ENCODE data around the gene SH3RF3.

SH3RF3 gene

GRCh38 chr2:109521233-109522062 lies 392.4 kb downstream of the SH3RF3 start:
- H3K27me3 Mint-ChIP-seq = no peaks in the 10 kb centered on the region
- no peaks in the 10 kb centered on the region for H3K36me3 Mint-ChIP-seq
- no peak overlapping the region for H3K27ac Mint-ChIP-seq
- H3K4me3 Mint-ChIP-seq = no peak overlapping the region
- no peaks in the 10 kb centered on the region for H3K9me3 Mint-ChIP-seq (ENCODE audit: low read depth)
- no peaks in the 10 kb centered on the region for H3K4me1 Mint-ChIP-seq (ENCODE audit: low read depth)

GRCh38 chr2:109522063-109522374 lies 393.0 kb downstream of the SH3RF3 start:
- Mint-ChIP-seq H3K27me3 (no peaks in the 10 kb centered on the region), H3K4me1 (ENCODE audit: low read depth) (no peaks in the 10 kb centered on the region), H3K27ac (no peak overlapping the region), H3K9me3 (ENCODE audit: low read depth) (no peaks in the 10 kb centered on the region), H3K4me3 (no peak overlapping the region), H3K36me3 (no peaks in the 10 kb centered on the region)

GRCh38 chr2:109523121-109523520 lies 394.1 kb downstream of the SH3RF3 start:
- Mint-ChIP-seq H3K4me3 (no peak overlapping the region), H3K9me3 (ENCODE audit: low read depth) (no peaks in the 10 kb centered on the region), H3K27ac (no peak overlapping the region), H3K36me3 (no peaks in the 10 kb centered on the region), H3K27me3 (no peaks in the 10 kb centered on the region), H3K4me1 (ENCODE audit: low read depth) (no peaks in the 10 kb centered on the region)

- H3K27ac Mint-ChIP-seq = no peak overlapping the region
- H3K27me3 Mint-ChIP-seq = no peaks in the 10 kb centered on the region
- H3K9me3 Mint-ChIP-seq (ENCODE audit: low read depth) = no peaks in the 10 kb centered on the region
- H3K4me3 Mint-ChIP-seq = no peak overlapping the region
- no peaks in the 10 kb centered on the region for H3K4me1 Mint-ChIP-seq (ENCODE audit: low read depth)
- no peaks in the 10 kb centered on the region for H3K36me3 Mint-ChIP-seq
Observed at GRCh38 chr2:109523536-109524361, 394.7 kb downstream of the SH3RF3 start.

GRCh38 chr2:109525836-109526235 lies 396.8 kb downstream of the SH3RF3 start:
- Mint-ChIP-seq H3K27ac (no peak overlapping the region), H3K4me3 (no peak overlapping the region), H3K4me1 (ENCODE audit: low read depth) (no peaks in the 10 kb centered on the region), H3K9me3 (ENCODE audit: low read depth) (no peaks in the 10 kb centered on the region), H3K36me3 (no peaks in the 10 kb centered on the region), H3K27me3 (no peaks in the 10 kb centered on the region)

DNA sequence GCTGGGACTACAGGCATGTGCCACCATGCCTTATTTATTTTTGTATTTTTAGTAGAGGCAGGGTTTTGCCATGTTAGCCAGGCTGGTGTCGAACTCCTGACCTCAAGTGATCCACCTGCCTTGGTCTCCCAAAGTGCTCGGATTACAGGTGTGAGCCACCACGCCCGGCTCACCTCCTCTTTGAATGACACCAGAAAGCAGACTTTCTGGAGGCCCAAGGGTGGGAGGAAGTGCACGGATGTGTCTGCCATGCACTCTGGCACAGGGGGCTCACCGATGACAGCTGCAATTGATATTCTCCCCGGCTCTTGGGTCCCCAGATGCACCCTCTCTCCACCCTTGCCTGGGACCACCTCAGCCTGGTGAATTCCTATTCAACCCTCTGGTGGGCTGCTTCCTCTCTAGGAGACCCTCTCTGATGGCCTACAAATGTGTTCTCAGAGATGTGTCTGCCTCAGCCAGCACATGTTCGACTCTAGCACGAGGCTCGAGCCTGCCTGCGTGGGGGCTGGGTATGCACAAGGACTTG lies 397.5 kb downstream of the SH3RF3 start:
- H3K27me3 Mint-ChIP-seq = no peaks in the 10 kb centered on the region
- no peaks in the 10 kb centered on the region for H3K4me1 Mint-ChIP-seq (ENCODE audit: low read depth)

DNA sequence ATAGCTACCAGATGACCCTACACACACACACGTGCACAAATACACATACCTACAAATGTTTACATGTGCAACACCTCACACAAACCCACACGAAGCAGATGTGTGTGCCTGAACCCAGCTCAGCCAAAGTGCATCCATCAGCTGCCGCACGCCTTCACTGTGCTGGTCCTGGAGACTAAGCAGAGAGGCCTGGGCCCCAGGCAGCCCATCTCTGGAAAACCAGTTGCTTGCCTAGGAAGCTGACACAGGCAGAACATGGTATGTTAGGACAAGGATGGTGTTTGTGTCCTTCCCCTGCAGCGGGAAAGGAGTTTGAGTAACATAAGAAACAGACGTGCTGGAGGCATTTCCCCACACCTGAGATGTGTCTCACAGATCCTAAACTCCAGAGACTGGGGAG lies 398.1 kb downstream of the SH3RF3 start:
- H3K9me3 Mint-ChIP-seq (ENCODE audit: low read depth) = no peaks in the 10 kb centered on the region

More for the DNA sequence above, 397.5 kb downstream of the SH3RF3 start:
- Mint-ChIP-seq H3K4me3 (no peak overlapping the region), H3K27ac (no peak overlapping the region), H3K36me3 (no peaks in the 10 kb centered on the region), H3K9me3 (ENCODE audit: low read depth) (no peaks in the 10 kb centered on the region)

DNA sequence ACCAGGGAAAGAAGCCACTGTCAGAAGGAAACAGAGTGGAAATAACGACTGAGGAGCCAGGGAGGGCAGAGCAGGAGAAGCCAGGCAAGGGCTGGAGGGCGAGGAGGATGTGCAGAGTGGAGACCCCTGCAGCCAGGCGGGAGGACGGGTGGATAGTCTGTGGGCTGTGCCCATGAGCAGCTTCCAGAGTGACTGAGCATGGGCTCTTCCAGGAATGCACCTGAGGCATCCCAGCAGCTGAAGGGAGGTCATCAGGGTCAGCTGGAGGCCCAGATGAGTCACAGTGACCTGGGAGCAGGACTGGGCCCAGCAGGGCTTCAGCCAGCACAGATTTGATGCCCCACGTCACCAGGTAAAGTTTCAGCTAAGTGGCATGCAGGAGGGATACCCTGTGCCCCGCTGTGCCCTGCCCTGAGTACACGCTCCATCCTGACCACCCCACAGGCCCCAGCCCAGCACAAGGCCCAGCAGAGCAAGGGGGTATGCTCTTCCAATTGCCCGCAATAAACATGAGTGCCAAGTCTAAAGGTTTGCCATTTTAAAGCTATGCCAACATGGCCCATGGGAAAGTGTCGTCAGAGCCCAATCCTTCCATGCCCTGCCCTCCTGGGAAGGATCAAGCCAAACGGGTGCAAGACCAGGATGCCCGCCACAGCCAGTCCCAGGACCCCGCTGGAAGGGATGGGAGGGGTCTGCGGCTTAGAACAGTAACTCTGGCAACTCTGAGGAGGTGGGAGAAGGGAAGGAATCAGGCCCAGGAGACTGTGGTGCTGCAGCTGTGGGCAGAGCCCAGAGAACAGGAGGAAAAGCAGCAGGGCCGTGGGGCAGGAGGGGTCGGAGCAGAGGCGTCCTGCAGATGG lies 399.1 kb downstream of the SH3RF3 start:
- no peaks in the 10 kb centered on the region for H3K9me3 Mint-ChIP-seq (ENCODE audit: low read depth)
- no peaks in the 10 kb centered on the region for H3K27me3 Mint-ChIP-seq
- H3K4me1 Mint-ChIP-seq (ENCODE audit: low read depth) = no peaks in the 10 kb centered on the region
- no peak overlapping the region for H3K27ac Mint-ChIP-seq
- no peak overlapping the region for H3K4me3 Mint-ChIP-seq
- no peaks in the 10 kb centered on the region for H3K36me3 Mint-ChIP-seq

More for the DNA sequence above, 398.1 kb downstream of the SH3RF3 start:
- no peak overlapping the region for H3K4me3 Mint-ChIP-seq
- H3K36me3 Mint-ChIP-seq = no peaks in the 10 kb centered on the region
- H3K27ac Mint-ChIP-seq = no peak overlapping the region
- no peaks in the 10 kb centered on the region for H3K4me1 Mint-ChIP-seq (ENCODE audit: low read depth)
- no peaks in the 10 kb centered on the region for H3K27me3 Mint-ChIP-seq

- H3K4me3 Mint-ChIP-seq = no peak overlapping the region
- no peaks in the 10 kb centered on the region for H3K27me3 Mint-ChIP-seq
- H3K27ac Mint-ChIP-seq = no peak overlapping the region
- H3K9me3 Mint-ChIP-seq (ENCODE audit: low read depth) = no peaks in the 10 kb centered on the region
- H3K4me1 Mint-ChIP-seq (ENCODE audit: low read depth) = no peaks in the 10 kb centered on the region
- no peaks in the 10 kb centered on the region for H3K36me3 Mint-ChIP-seq
Observed at GRCh38 chr2:109528811-109529501, 400.0 kb downstream of the SH3RF3 start.

- Mint-ChIP-seq H3K27ac (no peak overlapping the region), H3K4me3 (no peak overlapping the region), H3K9me3 (ENCODE audit: low read depth) (no peaks in the 10 kb centered on the region), H3K27me3 (no peaks in the 10 kb centered on the region), H3K36me3 (no peaks in the 10 kb centered on the region), H3K4me1 (ENCODE audit: low read depth) (no peaks in the 10 kb centered on the region)
Observed at GRCh38 chr2:109529532-109530449, 400.8 kb downstream of the SH3RF3 start.

DNA sequence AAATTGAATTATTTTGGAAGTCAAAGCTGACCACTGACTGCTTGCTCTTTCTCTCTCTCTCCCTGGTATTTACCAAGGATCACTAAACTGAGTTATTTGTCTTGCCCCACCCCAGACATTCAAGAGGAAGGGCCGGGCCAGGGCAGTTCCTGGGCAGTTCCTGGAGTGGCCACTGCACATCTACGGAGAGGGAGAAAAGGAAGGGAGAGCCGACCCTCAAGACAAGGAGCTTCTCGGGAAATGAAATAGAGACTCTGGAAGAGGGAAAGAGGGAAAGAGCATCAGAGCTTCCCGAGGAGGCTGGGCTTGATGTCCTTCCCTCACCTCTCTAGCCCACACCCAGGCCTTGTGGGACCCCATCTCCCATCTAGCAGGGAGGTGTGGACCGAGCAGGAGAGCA lies 401.7 kb downstream of the SH3RF3 start:
- H3K4me3 Mint-ChIP-seq = no peak overlapping the region
- no peaks in the 10 kb centered on the region for H3K4me1 Mint-ChIP-seq (ENCODE audit: low read depth)
- no peaks in the 10 kb centered on the region for H3K9me3 Mint-ChIP-seq (ENCODE audit: low read depth)
- no peaks in the 10 kb centered on the region for H3K27me3 Mint-ChIP-seq
- no peak overlapping the region for H3K27ac Mint-ChIP-seq
- no peaks in the 10 kb centered on the region for H3K36me3 Mint-ChIP-seq

GRCh38 chr2:109531221-109531620 lies 402.2 kb downstream of the SH3RF3 start:
- Mint-ChIP-seq H3K36me3 (no peaks in the 10 kb centered on the region), H3K4me3 (no peak overlapping the region), H3K27me3 (no peaks in the 10 kb centered on the region), H3K27ac (no peak overlapping the region), H3K4me1 (ENCODE audit: low read depth) (no peaks in the 10 kb centered on the region), H3K9me3 (ENCODE audit: low read depth) (no peaks in the 10 kb centered on the region)

DNA sequence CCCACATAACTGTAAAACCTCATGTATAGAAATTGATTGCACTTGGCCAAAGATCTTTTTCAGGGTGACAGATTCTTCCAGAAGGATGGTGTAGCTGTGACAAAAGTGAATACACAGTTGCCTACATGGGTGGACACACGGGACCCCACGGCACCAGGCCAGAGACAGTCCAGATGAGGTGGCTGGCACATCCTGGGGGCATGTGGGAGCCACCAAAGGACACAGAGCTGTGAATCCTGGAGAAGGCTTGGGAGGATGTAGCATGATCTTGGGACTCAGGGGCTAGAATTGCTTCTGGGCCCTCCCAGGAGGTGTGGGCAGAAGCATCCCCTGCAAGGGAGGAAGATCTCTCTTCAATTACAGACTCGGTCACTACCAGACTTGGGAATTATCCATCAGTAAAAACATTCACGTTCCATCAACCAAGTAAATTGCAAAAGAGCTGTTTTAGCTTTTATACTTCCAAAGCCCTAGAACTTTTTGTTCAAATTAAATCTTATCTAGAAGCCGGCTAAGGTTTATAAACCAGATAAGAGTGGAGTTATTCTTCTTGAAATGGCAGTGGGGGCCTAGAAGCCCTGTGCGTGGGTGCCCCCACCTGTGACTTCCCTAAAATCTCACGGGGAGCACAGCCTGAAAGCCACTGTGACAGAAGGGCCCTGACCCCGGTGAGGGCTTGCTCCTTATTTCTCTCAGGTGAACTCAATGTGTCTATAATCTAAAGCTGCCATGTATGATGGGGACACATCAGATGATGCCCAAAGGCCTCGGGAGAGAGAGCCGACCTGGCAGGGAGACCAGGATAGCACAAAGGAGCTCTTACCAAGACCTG lies 403.1 kb downstream of the SH3RF3 start:
- no peak overlapping the region for H3K4me3 Mint-ChIP-seq
- H3K27ac Mint-ChIP-seq = no peak overlapping the region
- no peaks in the 10 kb centered on the region for H3K4me1 Mint-ChIP-seq (ENCODE audit: low read depth)
- no peaks in the 10 kb centered on the region for H3K27me3 Mint-ChIP-seq
- H3K9me3 Mint-ChIP-seq (ENCODE audit: low read depth) = no peaks in the 10 kb centered on the region
- no peaks in the 10 kb centered on the region for H3K36me3 Mint-ChIP-seq
